Calu3 (cell line): ENCODE data around the gene BBX. TPM values are rescaled to one million over a fixed set of nuclear protein-coding genes. Genes with fewer than 3 reads are reported as not detected.
A peak's percentile ranks its signal among the peaks of the same experiment; 100 is the strongest.

Experiments used
- BruUV-seq: library from RNA; stranded (reverse); fragments of 400-500 nt; replicated peaks from 2 replicates; lab custom pipeline; 2021; lab: Mats Ljungman, UMichigan
- CTCF ChIA-PET: fragments of 300-600 bp; sonication (Branson Sonifier 250); formaldehyde crosslinking; loops from one replicate; lab custom pipeline; 2022; ENCODE audit warnings: antibody characterized with exemption; lab: Charles Lee
- DNase-seq: peaks from one replicate; pipeline ENCODE4 v3.0.0; 2022
- H3K27ac Mint-ChIP-seq: one replicate; pipeline ENCODE4 v1.8.0; 2022; ENCODE audit warnings: mixed read lengths; ENCODE audit not compliant: unreplicated experiment
- H3K27me3 Mint-ChIP-seq: one replicate; pipeline ENCODE4 v1.8.0; 2022; ENCODE audit warnings: mixed read lengths; ENCODE audit not compliant: unreplicated experiment
- H3K36me3 Mint-ChIP-seq: one replicate; pipeline ENCODE4 v1.8.0; 2022; ENCODE audit warnings: mild to moderate bottlenecking, moderate library complexity, mixed read lengths; ENCODE audit not compliant: insufficient read depth, unreplicated experiment
- H3K4me1 Mint-ChIP-seq: one replicate; pipeline ENCODE4 v1.8.0; 2022; ENCODE audit warnings: mild to moderate bottlenecking, low read depth, mixed read lengths; ENCODE audit not compliant: unreplicated experiment
- H3K4me3 Mint-ChIP-seq: one replicate; pipeline ENCODE4 v1.8.0; 2022; ENCODE audit warnings: mild to moderate bottlenecking, low read depth, moderate library complexity, mixed read lengths; ENCODE audit not compliant: unreplicated experiment
- H3K9me3 Mint-ChIP-seq: one replicate; pipeline ENCODE4 v1.8.0; 2022; ENCODE audit warnings: low read depth, mixed read lengths; ENCODE audit not compliant: unreplicated experiment
- CTCF ChIP-seq: fragments of 200-600 bp; IDR thresholded peaks from one replicate; pipeline ENCODE4 v1.8.0; 2022; ENCODE audit warnings: antibody characterized with exemption; ENCODE audit not compliant: unreplicated experiment
- intact Hi-C: fragments of 100-400 bp; cut with micrococcal nuclease; formaldehyde crosslinking; loops from one replicate; pipeline ENCODE4 v1.10.0; 2022; ENCODE audit not compliant: unreplicated experiment
- total RNA-seq: library from RNA; stranded (reverse); gene quantifications from 2 replicates; pipeline ENCODE4 v1.2.3, GENCODE V29; 2022

BBX gene
- total RNA-seq, 1 experiment from 2014 or later, result 66.9 TPM

GRCh38 chr3:107634099-107634489 lies 111.3 kb downstream of the BBX start:
- no peaks in the 10 kb centered on the region for H3K27me3 Mint-ChIP-seq
- TF ChIP-seq CTCF, result no peak
- no peaks in the 10 kb centered on the region for H3K36me3 Mint-ChIP-seq
- no TSS peak for BruUV-seq
- no peak overlapping the region for H3K27ac Mint-ChIP-seq
- no peak for DNase-seq
- no peaks in the 10 kb centered on the region for H3K9me3 Mint-ChIP-seq
- intact Hi-C loops, result no loop called here
- no peak overlapping the region for H3K4me3 Mint-ChIP-seq
- H3K4me1 Mint-ChIP-seq, result no peaks in the 10 kb centered on the region
- CTCF ChIA-PET, result no interaction called here

- H3K4me3 Mint-ChIP-seq, result no peak overlapping the region
- BruUV-seq, result no TSS peak
- H3K27me3 Mint-ChIP-seq, result no peaks in the 10 kb centered on the region
- DNase-seq, result no peak
- no peaks in the 10 kb centered on the region for H3K4me1 Mint-ChIP-seq
- no peaks in the 10 kb centered on the region for H3K36me3 Mint-ChIP-seq
- no peaks in the 10 kb centered on the region for H3K9me3 Mint-ChIP-seq
- no peak overlapping the region for H3K27ac Mint-ChIP-seq
- intact Hi-C loops, result no loop called here
- TF ChIP-seq CTCF, result no peak
- CTCF ChIA-PET, result no interaction called here
Observed at GRCh38 chr3:107637416-107638183, 114.8 kb downstream of the BBX start.

- CTCF ChIA-PET, result no interaction called here
- H3K27ac Mint-ChIP-seq, result no peak overlapping the region
- H3K9me3 Mint-ChIP-seq, result no peaks in the 10 kb centered on the region
- intact Hi-C loops, result no loop called here
- no peaks in the 10 kb centered on the region for H3K27me3 Mint-ChIP-seq
- BruUV-seq, result no TSS peak
- DNase-seq, result no peak
- TF ChIP-seq CTCF, result no peak
- no peaks in the 10 kb centered on the region for H3K36me3 Mint-ChIP-seq
- H3K4me1 Mint-ChIP-seq, result no peaks in the 10 kb centered on the region
- no peak overlapping the region for H3K4me3 Mint-ChIP-seq
Observed at GRCh38 chr3:107641572-107642307, 119.0 kb downstream of the BBX start.

GRCh38 chr3:107643038-107643883 lies 120.5 kb downstream of the BBX start:
- Mint-ChIP-seq H3K36me3 (no peaks in the 10 kb centered on the region), H3K4me3 (no peak overlapping the region), H3K4me1 (no peaks in the 10 kb centered on the region), H3K27me3 (no peaks in the 10 kb centered on the region), H3K27ac (peak overlapping the region; percentile 50), H3K9me3 (no peaks in the 10 kb centered on the region)
- intact Hi-C loops, result no loop called here
- TF ChIP-seq CTCF, result peak; percentile 15
- CTCF ChIA-PET, result interaction anchor here (1.1 kb wide), 1 partner anchor 17 kb away, joined by 5 read pairs; no protein-coding TSS in a partner anchor
- no TSS peak for BruUV-seq
- peak; percentile 10 for DNase-seq
